ENCODE measurements around the gene PRKCQ.

- no peak for TF ChIP-seq AFF4 (CRISPR knock-in tag; IDR thresholded peaks at IDR 0.05)
- TF ChIP-seq ZNF850 (CRISPR knock-in tag; conservative IDR thresholded peaks at IDR 0.05), result no peak
- no peak for TF ChIP-seq ZNF776 (CRISPR knock-in tag; IDR thresholded peaks at IDR 0.05)
- no peak for TF ChIP-seq TFAP4 (IDR thresholded peaks at IDR 0.05; ENCODE audit: borderline replicate concordance, low read depth)
- TF ChIP-seq ELF3 (CRISPR knock-in tag; IDR thresholded peaks at IDR 0.05), result no peak
Observed at GRCh38 chr10:6504296-6504695, 75.8 kb downstream of the PRKCQ start.

Measured in HepG2 (cell line).